ENCODE data around the gene HLA-G.

The HLA-G gene

DNA sequence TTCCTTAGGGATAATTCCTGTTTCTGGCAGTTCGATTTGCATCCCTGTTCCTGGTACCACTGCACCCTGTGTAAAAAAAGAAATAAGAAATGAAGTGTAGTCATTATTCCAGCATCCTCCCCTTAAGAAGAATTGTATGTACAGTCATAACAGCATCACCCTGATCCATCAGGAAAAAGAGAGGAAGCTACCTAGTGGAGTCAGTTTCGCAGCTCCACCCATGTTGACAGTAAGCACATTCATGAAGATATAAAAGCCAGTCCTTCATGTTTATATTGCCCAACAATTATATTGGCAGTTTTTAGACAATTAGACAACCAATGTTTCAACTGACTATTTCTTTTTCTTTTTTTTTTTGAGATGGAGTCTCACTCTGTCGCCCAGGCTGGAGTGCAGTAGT is 21.2 kb upstream of the HLA-G start:
- Histone ChIP-seq H3K4me3 (ENCODE audit: control insufficient read depth in 1 of 7, extremely low read depth in 1 of 7, insufficient read depth in 4 of 7, low read depth in 2 of 7, low read length in 6 of 7) (no peak overlapping the region), H3K27ac (ENCODE audit: insufficient read depth in 1 of 2, low read depth in 1 of 2, low read length in 2 of 2, poor library complexity in 1 of 2, severe bottlenecking in 2 of 2) (no peak overlapping the region), H3K27me3 (replicated peaks in 2 of 5; ENCODE audit: control insufficient read depth in 4 of 5, insufficient read depth in 5 of 5, low read length in 4 of 5) (peaks cover 2 to 12% (median 6%) of the 10 kb centered on the region in 5 experiments), H3K4me1 (ENCODE audit: control extremely low read depth in 1 of 4, control insufficient read depth in 4 of 4, insufficient read depth in 4 of 4, low read length in 3 of 4) (no peaks in the 10 kb centered on the region), H3K36me3 (ENCODE audit: control insufficient read depth in 4 of 4, insufficient read depth in 4 of 4, low read length in 3 of 4) (no peaks in the 10 kb centered on the region), H3K9me3 (ENCODE audit: control extremely low read depth in 1 of 5, control insufficient read depth in 4 of 5, insufficient read depth in 2 of 5, low read depth in 1 of 5, low read length in 4 of 5) (no peaks in the 10 kb centered on the region)
- ChIA-PET CTCF (no interaction called here), POLR2A (no interaction called here)
- no peak for DNase-seq
- no CpG with 5 or more reads among the region's 3 CpGs for WGBS (ENCODE audit: insufficient coverage)

DNA sequence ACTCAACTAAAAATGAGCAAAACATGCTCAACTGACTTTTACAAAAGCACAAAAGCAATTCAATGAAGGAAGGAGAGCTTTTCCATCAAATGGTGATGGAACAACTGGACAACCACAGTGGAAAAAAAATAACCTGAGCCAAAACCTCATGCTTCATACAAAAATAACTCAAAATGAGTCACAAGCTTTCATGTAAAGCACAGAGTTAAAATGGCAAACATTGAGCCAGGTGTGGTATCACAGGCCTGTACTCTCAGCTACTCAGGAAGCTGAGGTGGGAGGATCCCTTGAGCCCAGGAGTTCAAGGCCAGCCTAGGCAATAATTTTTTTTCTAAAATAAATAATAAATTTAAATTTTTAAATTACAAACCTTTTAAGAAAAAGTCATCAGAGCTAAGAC is 18.4 kb upstream of the HLA-G start:
- POLR2A ChIA-PET, result no interaction called here
- Histone ChIP-seq H3K27ac (ENCODE audit: insufficient read depth in 1 of 2, low read depth in 1 of 2, low read length in 2 of 2, poor library complexity in 1 of 2, severe bottlenecking in 2 of 2) (no peak overlapping the region), H3K36me3 (ENCODE audit: control insufficient read depth in 4 of 4, insufficient read depth in 4 of 4, low read length in 3 of 4) (no peaks in the 10 kb centered on the region), H3K9me3 (ENCODE audit: control extremely low read depth in 1 of 5, control insufficient read depth in 4 of 5, insufficient read depth in 2 of 5, low read depth in 1 of 5, low read length in 4 of 5) (no peaks in the 10 kb centered on the region), H3K4me3 (ENCODE audit: control insufficient read depth in 1 of 7, extremely low read depth in 1 of 7, insufficient read depth in 4 of 7, low read depth in 2 of 7, low read length in 6 of 7) (no peak overlapping the region), H3K27me3 (replicated peaks in 2 of 5; ENCODE audit: control insufficient read depth in 4 of 5, insufficient read depth in 5 of 5, low read length in 4 of 5) (peaks cover 2 to 10% (median 10%) of the 10 kb centered on the region in 5 experiments), H3K4me1 (ENCODE audit: control extremely low read depth in 1 of 4, control insufficient read depth in 4 of 4, insufficient read depth in 4 of 4, low read length in 3 of 4) (no peaks in the 10 kb centered on the region)
- CTCF ChIA-PET, result interaction anchor here (0.7 to 0.9 kb wide), 2 partner anchors 26 to 61 kb away, joined by 3 read pairs; no protein-coding TSS in a partner anchor
- no peak for DNase-seq

- POLR2A ChIA-PET, result no interaction called here
- no peak for DNase-seq
- CTCF ChIA-PET, result interaction anchor here (0.9 kb wide), 1 partner anchor 157 kb away, joined by 3 read pairs; no protein-coding TSS in a partner anchor
- Histone ChIP-seq H3K36me3 (ENCODE audit: control insufficient read depth in 4 of 4, insufficient read depth in 4 of 4, low read length in 3 of 4) (no peaks in the 10 kb centered on the region), H3K4me1 (ENCODE audit: control extremely low read depth in 1 of 4, control insufficient read depth in 4 of 4, insufficient read depth in 4 of 4, low read length in 3 of 4) (no peaks in the 10 kb centered on the region), H3K9me3 (ENCODE audit: control extremely low read depth in 1 of 5, control insufficient read depth in 4 of 5, insufficient read depth in 2 of 5, low read depth in 1 of 5, low read length in 4 of 5) (no peaks in the 10 kb centered on the region), H3K27ac (ENCODE audit: insufficient read depth in 1 of 2, low read depth in 1 of 2, low read length in 2 of 2, poor library complexity in 1 of 2, severe bottlenecking in 2 of 2) (no peak overlapping the region), H3K4me3 (ENCODE audit: control insufficient read depth in 1 of 7, extremely low read depth in 1 of 7, insufficient read depth in 4 of 7, low read depth in 2 of 7, low read length in 6 of 7) (no peak overlapping the region), H3K27me3 (replicated peaks in 2 of 5; ENCODE audit: control insufficient read depth in 4 of 5, insufficient read depth in 5 of 5, low read length in 4 of 5) (peaks cover 2 to 10% (median 10%) of the 10 kb centered on the region in 5 experiments)
- WGBS (ENCODE audit: insufficient coverage), result 78% methylated on average over 2 of the region's 2 CpGs
Observed at GRCh38 chr6:29810371-29810770, 17.3 kb upstream of the HLA-G start.

- DNase-seq, result no peak
- POLR2A ChIA-PET, result no interaction called here
- CTCF ChIA-PET, result interaction anchor here (0.9 kb wide), 1 partner anchor 158 kb away, joined by 3 read pairs; no protein-coding TSS in a partner anchor
Observed at GRCh38 chr6:29811377-29811776, 16.2 kb upstream of the HLA-G start.

GRCh38 chr6:29813066-29813465 is 14.6 kb upstream of the HLA-G start:
- POLR2A ChIA-PET, result no interaction called here
- H3K4me3 ChIP-seq (ENCODE audit: control insufficient read depth in 1 of 7, extremely low read depth in 1 of 7, insufficient read depth in 4 of 7, low read depth in 2 of 7, low read length in 6 of 7), result no peak overlapping the region
- no peaks in the 10 kb centered on the region for H3K36me3 ChIP-seq (ENCODE audit: control insufficient read depth in 4 of 4, insufficient read depth in 4 of 4, low read length in 3 of 4)
- CTCF ChIA-PET, result no interaction called here
- DNase-seq, result no peak
- H3K9me3 ChIP-seq (ENCODE audit: control extremely low read depth in 1 of 5, control insufficient read depth in 4 of 5, insufficient read depth in 2 of 5, low read depth in 1 of 5, low read length in 4 of 5), result no peaks in the 10 kb centered on the region
- WGBS (ENCODE audit: insufficient coverage), result 0% methylated on average over 1 of the region's 1 CpG
- H3K27me3 ChIP-seq (replicated peaks in 2 of 5; ENCODE audit: control insufficient read depth in 4 of 5, insufficient read depth in 5 of 5, low read length in 4 of 5), result peaks cover 0 to 11% (median 4%) of the 10 kb centered on the region in 5 experiments
- H3K4me1 ChIP-seq (ENCODE audit: control extremely low read depth in 1 of 4, control insufficient read depth in 4 of 4, insufficient read depth in 4 of 4, low read length in 3 of 4), result no peaks in the 10 kb centered on the region
- H3K27ac ChIP-seq (ENCODE audit: insufficient read depth in 1 of 2, low read depth in 1 of 2, low read length in 2 of 2, poor library complexity in 1 of 2, severe bottlenecking in 2 of 2), result no peak overlapping the region

More at GRCh38 chr6:29811377-29811776, 16.2 kb upstream of the HLA-G start:
- 100% methylated on average over 1 of the region's 1 CpG for WGBS (ENCODE audit: insufficient coverage)
- Histone ChIP-seq H3K9me3 (ENCODE audit: control extremely low read depth in 1 of 5, control insufficient read depth in 4 of 5, insufficient read depth in 2 of 5, low read depth in 1 of 5, low read length in 4 of 5) (no peaks in the 10 kb centered on the region), H3K27ac (ENCODE audit: insufficient read depth in 1 of 2, low read depth in 1 of 2, low read length in 2 of 2, poor library complexity in 1 of 2, severe bottlenecking in 2 of 2) (no peak overlapping the region), H3K4me1 (ENCODE audit: control extremely low read depth in 1 of 4, control insufficient read depth in 4 of 4, insufficient read depth in 4 of 4, low read length in 3 of 4) (no peaks in the 10 kb centered on the region), H3K27me3 (replicated peaks in 2 of 5; ENCODE audit: control insufficient read depth in 4 of 5, insufficient read depth in 5 of 5, low read length in 4 of 5) (peaks cover 2 to 10% (median 7%) of the 10 kb centered on the region in 5 experiments), H3K36me3 (ENCODE audit: control insufficient read depth in 4 of 4, insufficient read depth in 4 of 4, low read length in 3 of 4) (no peaks in the 10 kb centered on the region), H3K4me3 (ENCODE audit: control insufficient read depth in 1 of 7, extremely low read depth in 1 of 7, insufficient read depth in 4 of 7, low read depth in 2 of 7, low read length in 6 of 7) (no peak overlapping the region)

DNA sequence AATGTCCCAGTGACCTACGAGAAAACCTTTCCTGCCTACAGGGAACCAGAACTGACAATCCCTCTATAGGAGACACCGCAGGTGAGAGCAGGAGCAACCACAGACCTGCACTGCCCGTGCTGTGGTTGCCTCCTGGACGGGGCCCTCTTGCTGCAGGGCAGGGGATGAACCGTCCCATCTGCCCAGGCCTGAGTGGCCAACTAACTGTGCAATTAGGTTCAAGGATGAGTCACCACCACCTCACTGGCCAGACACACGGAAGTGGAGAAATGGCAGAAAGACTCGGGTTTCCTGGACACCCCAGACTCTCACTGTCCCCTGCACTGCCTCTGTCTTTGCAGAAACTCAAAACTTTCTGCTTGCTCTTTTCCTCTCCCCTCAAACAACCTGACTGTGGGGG is 13.8 kb upstream of the HLA-G start:
- Histone ChIP-seq H3K9me3 (ENCODE audit: control extremely low read depth in 1 of 5, control insufficient read depth in 4 of 5, insufficient read depth in 2 of 5, low read depth in 1 of 5, low read length in 4 of 5) (no peaks in the 10 kb centered on the region), H3K27me3 (replicated peaks in 2 of 5; ENCODE audit: control insufficient read depth in 4 of 5, insufficient read depth in 5 of 5, low read length in 4 of 5) (peaks cover 0 to 11% (median 4%) of the 10 kb centered on the region in 5 experiments), H3K36me3 (ENCODE audit: control insufficient read depth in 4 of 4, insufficient read depth in 4 of 4, low read length in 3 of 4) (no peaks in the 10 kb centered on the region), H3K4me1 (ENCODE audit: control extremely low read depth in 1 of 4, control insufficient read depth in 4 of 4, insufficient read depth in 4 of 4, low read length in 3 of 4) (no peaks in the 10 kb centered on the region), H3K4me3 (ENCODE audit: control insufficient read depth in 1 of 7, extremely low read depth in 1 of 7, insufficient read depth in 4 of 7, low read depth in 2 of 7, low read length in 6 of 7) (no peak overlapping the region), H3K27ac (ENCODE audit: insufficient read depth in 1 of 2, low read depth in 1 of 2, low read length in 2 of 2, poor library complexity in 1 of 2, severe bottlenecking in 2 of 2) (no peak overlapping the region)
- no peak for DNase-seq
- ChIA-PET POLR2A (no interaction called here), CTCF (no interaction called here)
- 99% methylated on average over 7 of the region's 7 CpGs for WGBS (ENCODE audit: insufficient coverage)

DNA sequence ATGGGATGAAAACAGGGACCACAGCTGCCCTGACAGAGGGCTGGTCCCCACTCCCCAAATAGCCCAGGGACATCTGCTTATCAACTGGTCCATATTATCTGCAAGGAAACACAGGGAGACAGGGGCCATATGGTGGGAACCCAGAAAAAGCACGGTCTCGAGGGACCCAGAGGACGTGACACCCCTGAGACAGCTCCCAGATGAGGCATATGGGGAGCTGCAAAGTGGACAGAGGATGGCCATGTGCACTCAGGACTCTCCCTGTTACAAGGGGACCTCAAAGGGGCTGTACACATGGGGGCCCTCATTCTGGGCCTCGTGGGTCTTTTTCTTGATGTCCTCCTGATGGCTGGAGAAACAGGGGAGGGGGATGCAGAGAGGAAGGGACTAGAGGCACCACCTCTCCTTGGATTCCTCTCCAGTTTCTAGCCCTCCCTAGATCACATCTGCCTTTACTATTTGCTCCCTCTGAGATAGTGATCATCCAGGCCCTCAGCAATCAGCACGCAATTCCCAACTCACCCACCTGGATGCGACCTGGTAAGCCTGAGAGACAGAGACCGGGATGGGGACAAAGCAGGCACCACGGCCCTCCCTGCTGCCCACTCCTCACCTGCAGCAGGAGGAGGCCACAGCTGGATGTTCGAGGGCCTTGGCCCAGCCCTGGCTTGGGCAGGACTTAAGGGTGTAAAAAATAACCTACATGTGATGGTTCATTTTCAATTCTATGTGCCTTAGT is 13.1 kb upstream of the HLA-G start:
- Histone ChIP-seq H3K27me3 (replicated peaks in 2 of 5; ENCODE audit: control insufficient read depth in 4 of 5, insufficient read depth in 5 of 5, low read length in 4 of 5) (peaks cover 0 to 7% (median 2%) of the 10 kb centered on the region in 5 experiments), H3K27ac (ENCODE audit: insufficient read depth in 1 of 2, low read depth in 1 of 2, low read length in 2 of 2, poor library complexity in 1 of 2, severe bottlenecking in 2 of 2) (no peak overlapping the region), H3K9me3 (ENCODE audit: control extremely low read depth in 1 of 5, control insufficient read depth in 4 of 5, insufficient read depth in 2 of 5, low read depth in 1 of 5, low read length in 4 of 5) (no peaks in the 10 kb centered on the region), H3K4me1 (ENCODE audit: control extremely low read depth in 1 of 4, control insufficient read depth in 4 of 4, insufficient read depth in 4 of 4, low read length in 3 of 4) (no peaks in the 10 kb centered on the region), H3K4me3 (ENCODE audit: control insufficient read depth in 1 of 7, extremely low read depth in 1 of 7, insufficient read depth in 4 of 7, low read depth in 2 of 7, low read length in 6 of 7) (no peak overlapping the region), H3K36me3 (ENCODE audit: control insufficient read depth in 4 of 4, insufficient read depth in 4 of 4, low read length in 3 of 4) (no peaks in the 10 kb centered on the region)
- ChIA-PET POLR2A (no interaction called here), CTCF (no interaction called here)
- no peak for DNase-seq
- 87% methylated on average over 9 of the region's 9 CpGs for WGBS (ENCODE audit: insufficient coverage)

Measured in common myeloid progenitor, CD34-positive (primary cell).